Keratinocyte (primary cell): Measurements from ENCODE around the gene COG4. TPM values are rescaled to one million over a fixed set of nuclear protein-coding genes. Genes with fewer than 3 reads are reported as not detected.

Experiments used
- DNase-seq: peaks from one replicate; pipeline ENCODE4 v3.0.0-alpha.2; 2011; ENCODE audit warnings: low read depth, missing footprints, low spot score
- FAIRE-seq: peaks from 2 replicates; lab custom pipeline; 2011; peaks lifted over from hg19 to GRCh38; lab: Jason Lieb, UNC
- H2AFZ ChIP-seq: 2 replicates; pipeline ENCODE4 v1.6.0; 2012; ENCODE audit warnings: low read length, control low read depth, inconsistent platforms; ENCODE audit not compliant: control insufficient read depth
- H3K27ac ChIP-seq: 2 replicates; pipeline ENCODE4 v1.5.1; 2011; ENCODE audit warnings: low read length; ENCODE audit not compliant: control insufficient read depth, insufficient read depth
- H3K27me3 ChIP-seq: 3 replicates; pipeline ENCODE4 v1.6.0; 2011; ENCODE audit warnings: low read length; ENCODE audit not compliant: control insufficient read depth, insufficient read depth; ENCODE audit errors: extremely low read depth
- H3K36me3 ChIP-seq, 2 experiments: 2 replicates in 1 of 2; 3 replicates in 1 of 2; pipeline ENCODE4 v1.5.1; 2011; ENCODE audit warnings: low read length in 2 of 2, mild to moderate bottlenecking in 1 of 2; ENCODE audit not compliant: control insufficient read depth in 2 of 2, insufficient read depth in 2 of 2; ENCODE audit errors: extremely low read depth in 1 of 2
- H3K4me1 ChIP-seq: 3 replicates; pipeline ENCODE4 v1.5.1; 2011; ENCODE audit warnings: low read length; ENCODE audit not compliant: control insufficient read depth, insufficient read depth; ENCODE audit errors: extremely low read depth
- H3K4me2 ChIP-seq: 3 replicates; pipeline ENCODE4 v1.6.0; 2011; ENCODE audit warnings: low read depth, low read length; ENCODE audit not compliant: control insufficient read depth, insufficient read depth; ENCODE audit errors: extremely low read depth
- H3K4me3 ChIP-seq, 3 experiments: fragments of 200-600 bp in 1 of 3; sonication (generic) in 1 of 3; 2 replicates in 2 of 3; 3 replicates in 1 of 3; pipeline ENCODE4 v1.5.1; 2011 to 2016; ENCODE audit warnings: low read length in 3 of 3, mild to moderate bottlenecking in 3 of 3, control low read depth in 2 of 3, inconsistent platforms in 1 of 3, low read depth in 1 of 3, mixed read lengths in 1 of 3, mixed run types in 1 of 3, moderate library complexity in 1 of 3; ENCODE audit not compliant: control insufficient read depth in 2 of 3, insufficient read depth in 2 of 3; ENCODE audit errors: extremely low read depth in 1 of 3
- H3K79me2 ChIP-seq: 2 replicates; pipeline ENCODE4 v1.6.0; 2012; ENCODE audit warnings: low read length; ENCODE audit not compliant: control insufficient read depth, insufficient read depth
- H3K9ac ChIP-seq: 3 replicates; pipeline ENCODE4 v1.6.0; 2011; ENCODE audit warnings: low read length; ENCODE audit not compliant: control insufficient read depth, insufficient read depth; ENCODE audit errors: extremely low read depth
- H3K9me1 ChIP-seq: 3 replicates; pipeline ENCODE4 v1.6.0; 2011; ENCODE audit warnings: low read length; ENCODE audit not compliant: control insufficient read depth, insufficient read depth; ENCODE audit errors: extremely low read depth
- H3K9me3 ChIP-seq: 2 replicates; pipeline ENCODE4 v1.5.1; 2012; ENCODE audit warnings: low read depth, low read length; ENCODE audit not compliant: control insufficient read depth
- H4K20me1 ChIP-seq: 3 replicates; pipeline ENCODE4 v1.6.0; 2011; ENCODE audit warnings: low read length; ENCODE audit not compliant: control insufficient read depth, insufficient read depth; ENCODE audit errors: extremely low read depth
- EZH2 ChIP-seq: IDR thresholded peaks from one replicate; pipeline ENCODE4 v1.6.1; 2012; ENCODE audit warnings: inconsistent platforms, mild to moderate bottlenecking, low read length, moderate library complexity
- dilution Hi-C: fragments of 300-500 bp; cut with MboI; formaldehyde crosslinking; loops from one replicate; pipeline ENCODE4 v1.7.0; 2020; ENCODE audit warnings: low sequenced_read_pairs; ENCODE audit not compliant: extremely low pct_ligation_motif_present
- polyA plus RNA-seq, 5 experiments: library from polyadenylated mRNA; depleted of rRNA in 3 of 5; stranded (reverse) in 3 of 5; stranded (forward) in 1 of 5; unstranded in 1 of 5; fragments of >200 nt; gene quantifications; 1 replicate in 1 of 5; 2 replicates in 3 of 5; 3 replicates in 1 of 5; pipeline versions ENCODE4 v1.2.1 to v1.2.3, GENCODE V29; 2011 to 2012; ENCODE audit warnings: missing spikeins in 2 of 5, low read depth in 1 of 5, low replicate concordance in 1 of 5
- TF ChIP-seq, protein P1 (sequence below), 3 experiments: IDR thresholded peaks in 1 of 3; conservative IDR thresholded peaks in 1 of 3; optimal IDR thresholded peaks in 1 of 3; 2 replicates in 2 of 3; 3 replicates in 1 of 3; pipeline versions ENCODE3 to v1.5.1; 2011; ENCODE audit warnings: low read length in 3 of 3, mild to moderate bottlenecking in 3 of 3, moderate library complexity in 2 of 3, control low read depth in 1 of 3, inconsistent platforms in 1 of 3; ENCODE audit not compliant: insufficient read depth in 2 of 3; ENCODE audit errors: extremely low read depth in 1 of 3

Gene COG4
- polyA plus RNA-seq, 1 donor (not counting 4 experiments of a cell fraction or from before 2014, with no cell fraction given) = 38.9 TPM

DNA sequence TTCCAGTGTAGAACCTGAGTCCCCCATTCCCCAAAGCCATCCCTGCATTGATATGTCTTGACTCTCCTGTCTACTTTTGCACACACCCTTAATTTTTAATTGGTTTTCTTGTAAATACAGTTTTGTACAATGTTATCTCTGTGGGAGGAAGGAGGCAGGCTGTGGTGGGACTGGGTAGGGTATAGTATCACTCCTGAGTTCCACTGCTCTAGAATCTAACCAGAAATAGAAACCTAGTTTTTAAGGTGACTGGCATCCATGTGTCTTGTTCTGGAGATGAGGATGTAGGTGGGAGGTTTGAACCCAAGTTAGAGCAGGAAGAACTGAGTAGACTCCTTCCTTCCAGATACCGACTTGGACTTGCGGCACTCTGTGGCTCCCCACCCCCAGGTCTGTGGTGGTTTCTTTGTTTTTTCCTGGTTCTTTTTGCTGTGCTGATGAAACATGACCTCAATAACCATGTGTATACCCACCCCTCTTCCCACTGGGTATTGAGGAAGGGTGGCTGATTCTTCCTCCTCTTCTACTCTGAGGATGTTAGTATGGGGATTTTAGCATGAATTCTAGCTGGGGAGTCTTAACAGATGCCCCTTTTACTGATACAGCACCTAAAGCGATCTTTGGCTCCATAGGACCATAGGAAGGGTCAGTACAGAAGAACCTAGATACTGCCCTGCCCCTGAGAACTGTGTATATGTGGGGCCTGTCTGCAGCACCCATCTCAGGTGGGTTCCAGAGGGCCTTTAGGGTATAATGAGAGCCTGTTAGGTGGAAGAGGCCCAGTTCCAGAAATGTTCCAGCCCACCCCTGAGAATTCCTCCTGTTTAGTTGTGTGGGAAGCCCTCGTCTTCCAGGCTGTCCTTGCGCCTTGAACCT, 48.9 kb upstream of the COG4 start:
- Histone ChIP-seq H3K4me1 (peaks cover 31% of the 10 kb centered on the region), H4K20me1 (peaks cover 13% of the 10 kb centered on the region)
- dilution Hi-C loops = no loop called here

DNA sequence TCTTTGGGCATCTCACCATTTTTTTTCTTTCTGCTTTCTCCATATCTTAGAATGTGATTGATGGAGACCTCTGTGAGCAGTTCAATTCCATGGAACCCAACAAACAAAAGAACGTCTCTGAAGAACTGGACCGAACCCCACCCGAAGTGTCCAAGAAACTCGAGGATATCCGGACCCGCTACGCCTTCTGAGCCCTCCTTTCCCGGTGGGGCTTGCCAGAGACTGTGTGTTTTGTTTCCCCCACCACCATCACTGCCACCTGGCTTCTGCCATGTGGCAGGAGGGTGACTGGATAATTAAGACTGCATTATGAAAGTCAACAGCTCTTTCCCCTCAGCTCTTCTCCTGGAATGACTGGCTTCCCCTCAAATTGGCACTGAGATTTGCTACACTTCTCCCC, 48.3 kb upstream of the COG4 start:
- peaks cover 2% of the 10 kb centered on the region for H3K9me1 ChIP-seq
- dilution Hi-C loops = no loop called here
- H3K79me2 ChIP-seq = peaks cover 5% of the 10 kb centered on the region
- H2AFZ ChIP-seq = no peak overlapping the region
- H3K4me2 ChIP-seq = no peak overlapping the region
- H3K27me3 ChIP-seq = no peaks in the 10 kb centered on the region
- H4K20me1 ChIP-seq = peaks cover 18% of the 10 kb centered on the region
- no peak overlapping the region for H3K4me3 ChIP-seq
- H3K4me1 ChIP-seq = peaks cover 31% of the 10 kb centered on the region
- H3K36me3 ChIP-seq = peaks cover 28 to 81% of the 10 kb centered on the region in 2 experiments
- TF ChIP-seq, protein P1, sequence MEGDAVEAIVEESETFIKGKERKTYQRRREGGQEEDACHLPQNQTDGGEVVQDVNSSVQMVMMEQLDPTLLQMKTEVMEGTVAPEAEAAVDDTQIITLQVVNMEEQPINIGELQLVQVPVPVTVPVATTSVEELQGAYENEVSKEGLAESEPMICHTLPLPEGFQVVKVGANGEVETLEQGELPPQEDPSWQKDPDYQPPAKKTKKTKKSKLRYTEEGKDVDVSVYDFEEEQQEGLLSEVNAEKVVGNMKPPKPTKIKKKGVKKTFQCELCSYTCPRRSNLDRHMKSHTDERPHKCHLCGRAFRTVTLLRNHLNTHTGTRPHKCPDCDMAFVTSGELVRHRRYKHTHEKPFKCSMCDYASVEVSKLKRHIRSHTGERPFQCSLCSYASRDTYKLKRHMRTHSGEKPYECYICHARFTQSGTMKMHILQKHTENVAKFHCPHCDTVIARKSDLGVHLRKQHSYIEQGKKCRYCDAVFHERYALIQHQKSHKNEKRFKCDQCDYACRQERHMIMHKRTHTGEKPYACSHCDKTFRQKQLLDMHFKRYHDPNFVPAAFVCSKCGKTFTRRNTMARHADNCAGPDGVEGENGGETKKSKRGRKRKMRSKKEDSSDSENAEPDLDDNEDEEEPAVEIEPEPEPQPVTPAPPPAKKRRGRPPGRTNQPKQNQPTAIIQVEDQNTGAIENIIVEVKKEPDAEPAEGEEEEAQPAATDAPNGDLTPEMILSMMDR (optimal IDR thresholded peaks at IDR 0.05 in 1 of 3, IDR thresholded peaks at IDR 0.05 in 1 of 3, conservative IDR thresholded peaks at IDR 0.05 in 1 of 3; ENCODE audit: extremely low read depth in 1 of 3, insufficient read depth in 2 of 3, low read length in 3 of 3) = no peak
- no peak for TF ChIP-seq EZH2
- no peak overlapping the region for H3K9ac ChIP-seq
- no peak for DNase-seq
- FAIRE-seq = no peak
- H3K27ac ChIP-seq = no peak overlapping the region
- no peaks in the 10 kb centered on the region for H3K9me3 ChIP-seq

More for the DNA sequence above, 48.9 kb upstream of the COG4 start:
- H3K27ac ChIP-seq = no peak overlapping the region
- H3K9me3 ChIP-seq = no peaks in the 10 kb centered on the region
- peaks cover 5% of the 10 kb centered on the region for H3K79me2 ChIP-seq
- no peak for DNase-seq
- H3K4me2 ChIP-seq = no peak overlapping the region
- H2AFZ ChIP-seq = no peak overlapping the region
- H3K9me1 ChIP-seq = peaks cover 2% of the 10 kb centered on the region
- no peak overlapping the region for H3K4me3 ChIP-seq
- H3K9ac ChIP-seq = no peak overlapping the region
- peaks cover 22 to 74% of the 10 kb centered on the region in 2 experiments for H3K36me3 ChIP-seq
- H3K27me3 ChIP-seq = no peaks in the 10 kb centered on the region
- TF ChIP-seq, protein P1 (optimal IDR thresholded peaks at IDR 0.05 in 1 of 3, IDR thresholded peaks at IDR 0.05 in 1 of 3, conservative IDR thresholded peaks at IDR 0.05 in 1 of 3; ENCODE audit: extremely low read depth in 1 of 3, insufficient read depth in 2 of 3, low read length in 3 of 3) = no peak
- TF ChIP-seq EZH2 = no peak
- FAIRE-seq = no peak
